NCI-H524 (cell line): ENCODE measurements around the gene WDR83.
"Not testable (repeated sequence)": the region's sequence is repeated elsewhere in the genome, so short reads cannot be mapped to it uniquely, and the experiment has no call there.

Experiments used
- DNase-seq, 2 experiments: peaks; one replicate each; lab custom pipeline; 2025; lab: John Stamatoyannopoulos, UW

The WDR83 gene

GRCh38 chr19:12655546-12655945 lies 11.1 kb upstream of the WDR83 start:
- no peak for DNase-seq

GRCh38 chr19:12656899-12657571 lies 9.6 kb upstream of the WDR83 start:
- DNase-seq = no peak

GRCh38 chr19:12657966-12658365 lies 8.6 kb upstream of the WDR83 start:
- no peak for DNase-seq

GRCh38 chr19:12660980-12661379 lies 5.6 kb upstream of the WDR83 start:
- no peak for DNase-seq

- no peak for DNase-seq
Observed at GRCh38 chr19:12664406-12665280, 2.0 kb upstream of the WDR83 start.

GRCh38 chr19:12665281-12665573 lies 1.4 kb upstream of the WDR83 start:
- no peak for DNase-seq

GRCh38 chr19:12665671-12666264 lies 839 bp upstream of the WDR83 start:
- DNase-seq = no peak

- no peak for DNase-seq
Observed at GRCh38 chr19:12667731-12668302, 1.2 kb downstream of the WDR83 start.

- no peak for DNase-seq
Observed at GRCh38 chr19:12668346-12668745, 1.7 kb downstream of the WDR83 start.

- no peak for DNase-seq
Observed at GRCh38 chr19:12668932-12669269, 2.3 kb downstream of the WDR83 start.

GRCh38 chr19:12669270-12670158 lies 2.9 kb downstream of the WDR83 start:
- DNase-seq = peak; percentile 59 to 86

GRCh38 chr19:12670159-12670928 lies 3.7 kb downstream of the WDR83 start:
- no peak for DNase-seq

- no peak for DNase-seq
Observed at GRCh38 chr19:12672744-12673143, 6.1 kb downstream of the WDR83 start.

GRCh38 chr19:12675399-12675798 lies 8.8 kb downstream of the WDR83 start:
- DNase-seq = no peak

GRCh38 chr19:12675940-12676339 lies 9.3 kb downstream of the WDR83 start:
- DNase-seq = no peak

- DNase-seq = peak; percentile 41 to 80
Observed at GRCh38 chr19:12676384-12676792, 9.8 kb downstream of the WDR83 start.

- no peak for DNase-seq
Observed at GRCh38 chr19:12676928-12677327, 10.3 kb downstream of the WDR83 start.

GRCh38 chr19:12678039-12678438 lies 11.4 kb downstream of the WDR83 start:
- not testable (repeated sequence) for DNase-seq

- DNase-seq = no peak
Observed at GRCh38 chr19:12680034-12680433, 13.4 kb downstream of the WDR83 start.

GRCh38 chr19:12681074-12681987 lies 14.7 kb downstream of the WDR83 start, which contains the start of gene DHPS:
Gene DHPS (minus strand): TSS chr19:12681880. CDS start chr19:12681766, 114 bp downstream.
- DNase-seq = peak; percentile 99
